HTR-8/SVneo (cell line): ENCODE results near the gene CCSER2.
"Not testable (repeated sequence)": the region's sequence is repeated elsewhere in the genome, so short reads cannot be mapped to it uniquely, and the experiment has no call there.

Source experiments
- DNase-seq: peaks from one replicate; pipeline ENCODE4 v3.0.0; 2011; ENCODE audit warnings: low spot score, mixed read lengths; ENCODE audit not compliant: insufficient read length
- FAIRE-seq: peaks from 2 replicates; lab custom pipeline; 2011; peaks lifted over from hg19 to GRCh38; lab: Jason Lieb, UNC

Gene CCSER2

GRCh38 chr10:84424731-84425167 is 96.4 kb downstream of the CCSER2 start:
- no peak for FAIRE-seq
- peak; percentile 4 for DNase-seq

GRCh38 chr10:84427903-84428650 is 99.7 kb downstream of the CCSER2 start:
- no peak for DNase-seq

GRCh38 chr10:84428711-84429110 is 100.3 kb downstream of the CCSER2 start:
- FAIRE-seq (no peak), DNase-seq (no peak)

More at GRCh38 chr10:84427903-84428650, 99.7 kb downstream of the CCSER2 start:
- no peak for FAIRE-seq

- DNase-seq (peak; percentile 18), FAIRE-seq (no peak)
These were observed 101.6 kb downstream of the CCSER2 start for GRCh38 chr10:84429926-84430520.

- no peak for DNase-seq
- no peak for FAIRE-seq
These were observed 104.5 kb downstream of the CCSER2 start for GRCh38 chr10:84432891-84433290.

- FAIRE-seq (no peak), DNase-seq (no peak)
These were observed 112.4 kb downstream of the CCSER2 start for GRCh38 chr10:84440781-84441180.

GRCh38 chr10:84447701-84448400 is 119.5 kb downstream of the CCSER2 start:
- DNase-seq, result no peak
- no peak for FAIRE-seq

GRCh38 chr10:84449351-84449750 is 121.0 kb downstream of the CCSER2 start:
- not testable (repeated sequence) for DNase-seq, FAIRE-seq

- no peak for DNase-seq
- FAIRE-seq, result no peak
These were observed 123.6 kb downstream of the CCSER2 start for GRCh38 chr10:84452003-84452402.

- FAIRE-seq, result no peak
- no peak for DNase-seq
These were observed 124.9 kb downstream of the CCSER2 start for GRCh38 chr10:84453303-84453702.

GRCh38 chr10:84456126-84456525 is 127.7 kb downstream of the CCSER2 start:
- FAIRE-seq (no peak), DNase-seq (no peak)

GRCh38 chr10:84460520-84460919 is 132.1 kb downstream of the CCSER2 start:
- FAIRE-seq (no peak), DNase-seq (no peak)

GRCh38 chr10:84469470-84469869 is 141.1 kb downstream of the CCSER2 start:
- DNase-seq (no peak), FAIRE-seq (no peak)

GRCh38 chr10:84473136-84473535 is 144.7 kb downstream of the CCSER2 start:
- FAIRE-seq, result no peak

GRCh38 chr10:84477398-84478128 is 149.2 kb downstream of the CCSER2 start:
- FAIRE-seq (no peak), DNase-seq (no peak)

More at GRCh38 chr10:84473136-84473535, 144.7 kb downstream of the CCSER2 start:
- no peak for DNase-seq

- DNase-seq (no peak), FAIRE-seq (no peak)
These were observed 149.8 kb downstream of the CCSER2 start for GRCh38 chr10:84478151-84478550.

- no peak for FAIRE-seq
These were observed 150.3 kb downstream of the CCSER2 start for GRCh38 chr10:84478679-84479078.

GRCh38 chr10:84484541-84484940 is 156.2 kb downstream of the CCSER2 start:
- DNase-seq (no peak), FAIRE-seq (no peak)

More at GRCh38 chr10:84478679-84479078, 150.3 kb downstream of the CCSER2 start:
- no peak for DNase-seq

- FAIRE-seq (no peak), DNase-seq (no peak)
These were observed 165.0 kb downstream of the CCSER2 start for GRCh38 chr10:84493361-84493760.
